Middle frontal gyrus (tissue), 1 donor: ENCODE results near the gene LMAN2L.

Source experiments
- DNase-seq: peaks from one replicate; pipeline ENCODE4 v3.0.0-alpha.2; 2015; ENCODE audit warnings: low spot score; ENCODE audit errors: extremely low spot score

The LMAN2L gene

GRCh38 chr2:96715658-96716057 lies 24.2 kb downstream of the LMAN2L start:
- no peak for DNase-seq

GRCh38 chr2:96710985-96711384 lies 28.9 kb downstream of the LMAN2L start:
- DNase-seq: no peak

- no peak for DNase-seq
These were observed 36.7 kb downstream of the LMAN2L start for GRCh38 chr2:96703021-96703751.

- DNase-seq: no peak
These were observed 37.6 kb downstream of the LMAN2L start for GRCh38 chr2:96702098-96702785.

- no peak for DNase-seq
These were observed 38.2 kb downstream of the LMAN2L start for GRCh38 chr2:96701636-96702035.

- DNase-seq: no peak
These were observed 39.8 kb downstream of the LMAN2L start for GRCh38 chr2:96700086-96700485.

- DNase-seq: no peak
These were observed 40.2 kb downstream of the LMAN2L start for GRCh38 chr2:96699621-96700020.

GRCh38 chr2:96699021-96699420 lies 40.8 kb downstream of the LMAN2L start:
- no peak for DNase-seq

- DNase-seq: no peak
These were observed 41.5 kb downstream of the LMAN2L start for GRCh38 chr2:96698221-96698861.

GRCh38 chr2:96697476-96697875 lies 42.4 kb downstream of the LMAN2L start:
- DNase-seq: no peak

- no peak for DNase-seq
These were observed 44.3 kb downstream of the LMAN2L start for GRCh38 chr2:96695602-96696001.

- DNase-seq: no peak
These were observed 44.9 kb downstream of the LMAN2L start for GRCh38 chr2:96694816-96695455.

GRCh38 chr2:96694279-96694678 lies 45.6 kb downstream of the LMAN2L start:
- no peak for DNase-seq

- DNase-seq: no peak
These were observed 46.3 kb downstream of the LMAN2L start for GRCh38 chr2:96693286-96694200.

- DNase-seq: no peak
These were observed 47.5 kb downstream of the LMAN2L start for GRCh38 chr2:96692094-96692971.

GRCh38 chr2:96691022-96691612 lies 48.7 kb downstream of the LMAN2L start:
- DNase-seq: no peak

- no peak for DNase-seq
These were observed 49.4 kb downstream of the LMAN2L start for GRCh38 chr2:96690306-96691021.

GRCh38 chr2:96689431-96689991 lies 50.4 kb downstream of the LMAN2L start:
- DNase-seq: no peak
